Fibroblast of lung (primary cell): ENCODE results near the gene HP.

Experiments
- CTCF ChIP-seq, 2 donors: IDR thresholded peaks in 1 of 2; conservative IDR thresholded peaks in 1 of 2; 1 replicate in 1 of 2; 2 replicates in 1 of 2; pipeline ENCODE4 v1.5.1; 2011 to 2012; ENCODE audit warnings: low read length in 2 of 2, control low read depth in 1 of 2, inconsistent platforms in 1 of 2, low read depth in 1 of 2, mild to moderate bottlenecking in 1 of 2
- EZH2 ChIP-seq: IDR thresholded peaks from 2 replicates; pipeline ENCODE4 v1.5.1; 2012; ENCODE audit warnings: low read length, control low read depth, mild to moderate bottlenecking; ENCODE audit errors: missing control alignments

DNA sequence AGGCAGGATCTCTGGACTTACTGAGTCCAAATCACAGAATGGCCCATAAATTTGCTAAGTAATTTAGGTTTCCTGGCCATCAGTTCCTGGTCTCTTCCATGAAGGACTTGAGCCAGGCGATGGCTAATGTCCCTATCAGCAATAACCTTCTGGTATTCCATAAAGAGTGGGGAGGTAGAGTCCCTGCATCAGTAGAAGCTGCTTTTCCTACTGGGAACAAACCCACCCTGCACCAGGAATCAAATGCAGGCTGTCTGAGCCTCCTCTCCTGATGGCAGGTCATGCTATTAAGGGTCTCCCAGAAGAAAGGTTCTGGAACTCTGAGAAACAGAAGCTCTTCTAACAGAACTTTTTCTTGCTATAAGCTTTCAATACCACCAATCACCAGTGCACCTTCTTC lies 7.3 kb downstream of the HP start:
- TF ChIP-seq CTCF (conservative IDR thresholded peaks at IDR 0.05 in 1 of 2, IDR thresholded peaks at IDR 0.05 in 1 of 2; ENCODE audit: low read depth in 1 of 2, low read length in 2 of 2) = no peak
- TF ChIP-seq EZH2 = no peak
